ENCODE measurements around the gene SNAPC3. TPM values are rescaled to one million over a fixed set of nuclear protein-coding genes. Genes with fewer than 3 reads are reported as not detected.

The SNAPC3 gene
- total and polyA plus RNA-seq, 9 donors, result 22.0 to 29.0 (median 25.2) TPM

DNA sequence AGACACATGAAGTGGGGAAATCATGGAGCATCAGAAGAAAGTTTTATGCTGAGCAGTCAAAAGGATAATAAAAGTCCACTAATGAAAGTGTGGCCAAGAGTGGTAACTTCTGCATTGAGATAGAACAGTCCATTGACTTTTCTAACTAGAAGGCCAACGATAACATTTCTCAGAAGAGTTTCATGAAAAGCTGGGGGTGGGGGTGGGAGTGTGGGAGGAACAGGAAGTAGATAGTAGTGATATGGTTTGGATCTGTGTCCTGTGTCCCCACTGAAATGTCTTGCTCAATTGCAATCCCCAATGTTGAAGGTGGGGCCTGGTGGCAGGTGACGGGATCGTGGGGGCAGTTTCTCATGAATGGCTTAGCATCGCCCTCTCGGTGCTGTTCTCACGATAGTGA lies 36.2 kb upstream of the SNAPC3 start:
- Histone ChIP-seq H3K9me3 (replicated peaks; ENCODE audit: control insufficient read depth, low read depth, low read length) (no peaks in the 10 kb centered on the region), H3K4me1 (ENCODE audit: control insufficient read depth, insufficient read depth, low read length) (no peaks in the 10 kb centered on the region), H3K27ac (ENCODE audit: low read length) (no peak overlapping the region), H3K27me3 (ENCODE audit: control insufficient read depth, insufficient read depth, low read length) (no peaks in the 10 kb centered on the region), H3K4me3 (ENCODE audit: low read length) (no peak overlapping the region), H3K36me3 (ENCODE audit: control insufficient read depth, insufficient read depth, low read length) (no peaks in the 10 kb centered on the region)
- WGBS (ENCODE audit: insufficient coverage), result 92% methylated on average over 6 of the region's 6 CpGs
- no peak for DNase-seq

DNA sequence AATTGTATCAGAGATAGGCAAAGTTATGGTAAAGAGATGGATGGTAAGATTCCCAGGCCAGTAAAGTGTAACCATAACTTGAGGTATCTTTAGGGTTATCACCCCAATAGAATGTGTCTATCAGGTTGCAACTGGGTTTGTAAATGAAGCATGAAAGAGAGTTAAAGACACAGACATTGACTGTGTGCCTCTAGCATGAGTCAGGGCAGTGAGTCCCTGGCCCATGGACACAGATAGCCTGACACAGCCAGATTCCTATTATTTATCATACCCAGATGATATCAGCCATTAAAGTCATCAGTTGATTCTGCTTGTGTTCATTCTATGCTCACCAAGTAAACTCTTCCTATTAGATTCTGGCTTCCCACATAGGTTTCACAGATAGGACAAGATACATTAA lies 33.5 kb upstream of the SNAPC3 start:
- Histone ChIP-seq H3K27ac (ENCODE audit: low read length) (no peak overlapping the region), H3K4me3 (ENCODE audit: low read length) (no peak overlapping the region), H3K9me3 (replicated peaks; ENCODE audit: control insufficient read depth, low read depth, low read length) (no peaks in the 10 kb centered on the region), H3K36me3 (ENCODE audit: control insufficient read depth, insufficient read depth, low read length) (no peaks in the 10 kb centered on the region), H3K27me3 (ENCODE audit: control insufficient read depth, insufficient read depth, low read length) (no peaks in the 10 kb centered on the region), H3K4me1 (ENCODE audit: control insufficient read depth, insufficient read depth, low read length) (no peaks in the 10 kb centered on the region)
- DNase-seq, result no peak

DNA sequence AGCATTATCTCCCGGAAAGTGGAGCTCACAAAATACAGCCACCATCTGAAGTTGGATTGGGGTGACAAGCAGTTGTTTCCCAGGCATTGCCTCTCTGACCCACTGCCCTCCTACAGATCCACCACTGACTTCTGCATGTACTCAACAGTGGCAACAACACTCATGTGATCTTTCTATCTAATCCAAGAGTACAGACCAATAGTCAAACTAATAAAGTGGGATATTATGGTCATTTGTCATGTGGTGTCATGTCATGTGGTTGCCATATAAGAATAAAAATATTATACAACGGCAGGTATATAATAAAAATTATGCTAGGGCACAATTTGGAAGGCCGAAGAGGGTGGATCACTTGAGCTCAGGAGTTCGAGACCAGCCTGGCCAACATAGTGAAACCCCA lies 33.0 kb upstream of the SNAPC3 start:
- WGBS (ENCODE audit: insufficient coverage), result 83% methylated on average over 1 of the region's 4 CpGs
- no peak for DNase-seq
- Histone ChIP-seq H3K27ac (ENCODE audit: low read length) (no peak overlapping the region), H3K9me3 (replicated peaks; ENCODE audit: control insufficient read depth, low read depth, low read length) (no peaks in the 10 kb centered on the region), H3K4me1 (ENCODE audit: control insufficient read depth, insufficient read depth, low read length) (no peaks in the 10 kb centered on the region), H3K4me3 (ENCODE audit: low read length) (no peak overlapping the region), H3K36me3 (ENCODE audit: control insufficient read depth, insufficient read depth, low read length) (no peaks in the 10 kb centered on the region), H3K27me3 (ENCODE audit: control insufficient read depth, insufficient read depth, low read length) (no peaks in the 10 kb centered on the region)

GRCh38 chr9:15390201-15390600 lies 32.5 kb upstream of the SNAPC3 start:
- H3K36me3 ChIP-seq (ENCODE audit: control insufficient read depth, insufficient read depth, low read length), result no peaks in the 10 kb centered on the region
- H3K4me3 ChIP-seq (ENCODE audit: low read length), result no peak overlapping the region
- 92% methylated on average over 2 of the region's 2 CpGs for WGBS (ENCODE audit: insufficient coverage)
- H3K4me1 ChIP-seq (ENCODE audit: control insufficient read depth, insufficient read depth, low read length), result no peaks in the 10 kb centered on the region
- H3K27ac ChIP-seq (ENCODE audit: low read length), result no peak overlapping the region
- no peaks in the 10 kb centered on the region for H3K9me3 ChIP-seq (replicated peaks; ENCODE audit: control insufficient read depth, low read depth, low read length)
- DNase-seq, result no peak
- H3K27me3 ChIP-seq (ENCODE audit: control insufficient read depth, insufficient read depth, low read length), result no peaks in the 10 kb centered on the region

DNA sequence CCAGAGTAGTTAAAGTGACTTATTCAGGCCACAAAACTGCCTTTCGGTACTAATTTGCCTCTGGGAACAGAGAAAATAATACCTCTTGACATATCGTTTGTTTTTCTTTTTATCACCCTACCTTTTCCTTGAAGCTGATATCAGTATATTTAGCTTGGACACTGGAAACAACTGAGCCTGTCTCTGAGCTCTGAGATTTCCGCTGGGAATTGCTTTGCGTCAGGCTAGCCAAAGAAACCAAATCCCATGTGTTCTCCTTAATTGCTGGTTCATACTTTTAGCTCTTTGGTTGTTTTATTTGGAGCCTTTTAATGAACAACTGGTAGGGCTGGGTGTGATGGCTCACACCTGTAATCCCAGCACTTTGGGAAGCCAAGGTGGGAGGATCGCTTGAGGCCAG lies 30.3 kb upstream of the SNAPC3 start:
- Histone ChIP-seq H3K4me1 (ENCODE audit: control insufficient read depth, insufficient read depth, low read length) (no peaks in the 10 kb centered on the region), H3K36me3 (ENCODE audit: control insufficient read depth, insufficient read depth, low read length) (no peaks in the 10 kb centered on the region), H3K27ac (ENCODE audit: low read length) (no peak overlapping the region), H3K4me3 (ENCODE audit: low read length) (no peak overlapping the region), H3K27me3 (ENCODE audit: control insufficient read depth, insufficient read depth, low read length) (no peaks in the 10 kb centered on the region), H3K9me3 (replicated peaks; ENCODE audit: control insufficient read depth, low read depth, low read length) (no peaks in the 10 kb centered on the region)
- no peak for DNase-seq
- WGBS (ENCODE audit: insufficient coverage), result 82% methylated on average over 3 of the region's 5 CpGs

- H3K9me3 ChIP-seq (replicated peaks; ENCODE audit: control insufficient read depth, low read depth, low read length), result no peaks in the 10 kb centered on the region
- H3K27ac ChIP-seq (ENCODE audit: low read length), result no peak overlapping the region
- H3K4me1 ChIP-seq (ENCODE audit: control insufficient read depth, insufficient read depth, low read length), result no peaks in the 10 kb centered on the region
- 88% methylated on average over 1 of the region's 5 CpGs for WGBS (ENCODE audit: insufficient coverage)
- no peaks in the 10 kb centered on the region for H3K27me3 ChIP-seq (ENCODE audit: control insufficient read depth, insufficient read depth, low read length)
- H3K36me3 ChIP-seq (ENCODE audit: control insufficient read depth, insufficient read depth, low read length), result no peaks in the 10 kb centered on the region
- H3K4me3 ChIP-seq (ENCODE audit: low read length), result no peak overlapping the region
- no peak for DNase-seq
These were observed 22.3 kb upstream of the SNAPC3 start for GRCh38 chr9:15400281-15400941.

- Histone ChIP-seq H3K4me3 (ENCODE audit: low read length) (no peak overlapping the region), H3K36me3 (ENCODE audit: control insufficient read depth, insufficient read depth, low read length) (no peaks in the 10 kb centered on the region), H3K27me3 (ENCODE audit: control insufficient read depth, insufficient read depth, low read length) (no peaks in the 10 kb centered on the region), H3K27ac (ENCODE audit: low read length) (no peak overlapping the region), H3K4me1 (ENCODE audit: control insufficient read depth, insufficient read depth, low read length) (no peaks in the 10 kb centered on the region), H3K9me3 (replicated peaks; ENCODE audit: control insufficient read depth, low read depth, low read length) (no peaks in the 10 kb centered on the region)
- DNase-seq, result no peak
- WGBS (ENCODE audit: insufficient coverage), result 67% methylated on average over 7 of the region's 8 CpGs
These were observed 21.4 kb upstream of the SNAPC3 start for GRCh38 chr9:15401266-15401665.

- no CpG with 5 or more reads among the region's 4 CpGs for WGBS (ENCODE audit: insufficient coverage)
- H3K4me3 ChIP-seq (ENCODE audit: low read length), result no peak overlapping the region
These were observed 19.5 kb upstream of the SNAPC3 start for GRCh38 chr9:15403155-15403554.

GRCh38 chr9:15404171-15404570 lies 18.5 kb upstream of the SNAPC3 start:
- Histone ChIP-seq H3K36me3 (ENCODE audit: control insufficient read depth, insufficient read depth, low read length) (no peaks in the 10 kb centered on the region), H3K9me3 (replicated peaks; ENCODE audit: control insufficient read depth, low read depth, low read length) (no peaks in the 10 kb centered on the region)
- 67% methylated on average over 1 of the region's 1 CpG for WGBS (ENCODE audit: insufficient coverage)

More at GRCh38 chr9:15403155-15403554, 19.5 kb upstream of the SNAPC3 start:
- Histone ChIP-seq H3K9me3 (replicated peaks; ENCODE audit: control insufficient read depth, low read depth, low read length) (no peaks in the 10 kb centered on the region), H3K27ac (ENCODE audit: low read length) (no peak overlapping the region), H3K4me1 (ENCODE audit: control insufficient read depth, insufficient read depth, low read length) (no peaks in the 10 kb centered on the region), H3K36me3 (ENCODE audit: control insufficient read depth, insufficient read depth, low read length) (no peaks in the 10 kb centered on the region), H3K27me3 (ENCODE audit: control insufficient read depth, insufficient read depth, low read length) (no peaks in the 10 kb centered on the region)
- no peak for DNase-seq

DNA sequence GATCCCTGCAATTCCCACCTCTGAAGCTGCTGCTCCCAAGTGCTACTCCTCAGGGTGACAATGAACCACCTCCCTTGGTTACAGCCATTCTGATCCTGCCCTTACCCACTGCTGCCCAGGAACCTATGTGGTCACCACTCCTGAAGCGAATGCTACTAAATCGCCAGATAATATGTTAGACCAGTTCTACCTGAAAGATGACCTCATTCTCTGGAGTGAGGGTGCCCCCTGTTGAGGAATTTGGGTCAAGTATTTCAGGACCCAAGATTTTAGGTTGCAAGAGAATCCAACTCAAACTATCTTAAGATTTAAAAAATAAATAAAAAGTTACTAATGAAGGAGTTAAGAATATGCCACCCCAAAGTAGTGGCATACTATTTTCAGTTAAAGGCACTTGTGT lies 5.8 kb upstream of the SNAPC3 start:
- no CpG with 5 or more reads among the region's 2 CpGs for WGBS (ENCODE audit: insufficient coverage)
- DNase-seq, result peak; percentile 33
- Histone ChIP-seq H3K4me1 (ENCODE audit: control insufficient read depth, insufficient read depth, low read length) (peaks cover 4% of the 10 kb centered on the region), H3K27ac (ENCODE audit: low read length) (no peak overlapping the region), H3K27me3 (ENCODE audit: control insufficient read depth, insufficient read depth, low read length) (no peaks in the 10 kb centered on the region), H3K9me3 (replicated peaks; ENCODE audit: control insufficient read depth, low read depth, low read length) (no peaks in the 10 kb centered on the region), H3K4me3 (ENCODE audit: low read length) (no peak overlapping the region), H3K36me3 (ENCODE audit: control insufficient read depth, insufficient read depth, low read length) (no peaks in the 10 kb centered on the region)

More at GRCh38 chr9:15404171-15404570, 18.5 kb upstream of the SNAPC3 start:
- Histone ChIP-seq H3K4me1 (ENCODE audit: control insufficient read depth, insufficient read depth, low read length) (no peaks in the 10 kb centered on the region), H3K27me3 (ENCODE audit: control insufficient read depth, insufficient read depth, low read length) (no peaks in the 10 kb centered on the region), H3K4me3 (ENCODE audit: low read length) (no peak overlapping the region), H3K27ac (ENCODE audit: low read length) (no peak overlapping the region)
- no peak for DNase-seq

DNA sequence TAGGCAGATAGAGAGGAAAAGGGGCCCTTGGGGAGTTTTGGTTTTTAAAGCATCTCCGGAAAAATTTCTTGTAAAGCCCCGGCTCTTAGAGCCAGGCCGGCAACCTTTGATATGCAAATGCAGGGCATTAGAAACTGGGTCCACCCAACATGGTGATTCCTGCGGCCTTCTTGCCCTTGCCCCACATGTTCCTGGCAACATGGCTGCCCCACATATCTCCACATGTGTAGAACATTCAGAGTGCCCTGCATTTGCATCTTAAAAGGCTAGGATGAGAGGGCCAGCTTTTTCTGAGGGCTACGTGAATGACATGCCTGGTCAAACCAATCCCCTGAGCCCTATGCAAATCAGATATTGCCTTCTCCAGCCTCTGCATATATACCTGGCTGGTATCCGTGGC lies 5.0 kb upstream of the SNAPC3 start:
- Histone ChIP-seq H3K4me3 (ENCODE audit: low read length) (no peak overlapping the region), H3K27ac (ENCODE audit: low read length) (no peak overlapping the region), H3K27me3 (ENCODE audit: control insufficient read depth, insufficient read depth, low read length) (no peaks in the 10 kb centered on the region), H3K36me3 (ENCODE audit: control insufficient read depth, insufficient read depth, low read length) (no peaks in the 10 kb centered on the region), H3K9me3 (replicated peaks; ENCODE audit: control insufficient read depth, low read depth, low read length) (no peaks in the 10 kb centered on the region), H3K4me1 (ENCODE audit: control insufficient read depth, insufficient read depth, low read length) (peaks cover 9% of the 10 kb centered on the region)
- 69% methylated on average over 6 of the region's 6 CpGs for WGBS (ENCODE audit: insufficient coverage)
- no peak for DNase-seq
